Left lung (tissue), 10 donors: Measurements from ENCODE around the gene CUX1. TPM values are rescaled to one million over a fixed set of nuclear protein-coding genes. Genes with fewer than 3 reads are reported as not detected.
A peak's percentile ranks its signal among the peaks of the same experiment; 100 is the strongest.

Experiments used
- ATAC-seq: fragments of 200-7000 bp; cut with Tn5 transposase; one replicate; pipeline ENCODE4 v1.9.1; 2020; ENCODE audit warnings: moderate library complexity
- DNase-seq, 4 donors: peaks; one replicate each; pipeline ENCODE4 v3.0.0-alpha.2; 2013 to 2020
- H3K27ac ChIP-seq, 2 donors: fragments of 200-600 bp; sonication (generic) in 1 of 2; one replicate each; pipeline versions ENCODE4 v1.5.0 to v1.8.0; 2020 to 2021
- H3K27me3 ChIP-seq, 2 donors: fragments of 200-600 bp; sonication (generic) in 1 of 2; one replicate each; pipeline versions ENCODE4 v1.5.0 to v1.8.0; 2020 to 2021
- H3K36me3 ChIP-seq, 2 donors: fragments of 200-600 bp; sonication (generic) in 1 of 2; one replicate each; pipeline versions ENCODE4 v1.5.0 to v1.8.0; 2020 to 2021
- H3K4me1 ChIP-seq, 2 donors: fragments of 200-600 bp; one replicate each; pipeline ENCODE4 v1.8.0; 2021
- H3K4me3 ChIP-seq, 2 donors: fragments of 200-600 bp; sonication (generic) in 1 of 2; one replicate each; pipeline versions ENCODE4 v1.5.0 to v1.8.0; 2020 to 2021; ENCODE audit warnings: mild to moderate bottlenecking in 1 of 2
- H3K9me3 ChIP-seq, 2 donors: fragments of 200-600 bp; sonication (generic) in 1 of 2; one replicate each; pipeline versions ENCODE4 v1.5.0 to v1.8.0; 2020 to 2021
- CTCF ChIP-seq, 2 donors: fragments of 200-600 bp; sonication (generic) in 1 of 2; IDR thresholded peaks; one replicate each; pipeline versions ENCODE4 v1.5.0 to v1.8.0; 2021; ENCODE audit warnings: antibody characterized with exemption in 2 of 2
- intact Hi-C, 2 donors: fragments of 100-400 bp; cut with DNase I; formaldehyde crosslinking; loops; one replicate each; pipeline versions ENCODE4 v1.11.2 to v1.14.2; 2022
- polyA plus RNA-seq, 6 donors: library from polyadenylated mRNA; unstranded; fragments of 120-200 nt; gene quantifications; one replicate each; pipeline ENCODE4 v1.2.1, GENCODE V29; 2013; ENCODE audit not compliant: insufficient read length in 6 of 6
- total RNA-seq, 2 donors: library from RNA; stranded (reverse); fragmentation: NEBNext Ultra II Directional; extraction: Animal tissue kit (Norgen Biotek cat#: 25700); gene quantifications; one replicate each; pipeline ENCODE4 v1.2.1, GENCODE V29; 2021
- donor health status: DM: no; HTN: yes; CAD: no.
- donor health status: DM: no; HTN: no; CAD: no.

The CUX1 gene
- total and polyA plus RNA-seq, 8 donors: 86.4 to 157 (median 96.4) TPM

GRCh38 chr7:101891936-101892640 is 74.7 kb downstream of the CUX1 start:
- TF ChIP-seq CTCF (IDR thresholded peaks at IDR 0.05): no peak
- Histone ChIP-seq H3K27ac (peak overlapping the region in 1 of 2 donors; percentile 46), H3K36me3 (no peaks in the 10 kb centered on the region), H3K9me3 (no peaks in the 10 kb centered on the region), H3K4me1 (peaks cover 0 to 38% of the 10 kb centered on the region in 2 donors), H3K27me3 (no peaks in the 10 kb centered on the region), H3K4me3 (no peak overlapping the region)
- peak; percentile 23 for ATAC-seq
- no peak for DNase-seq
- intact Hi-C loops: no loop called here

GRCh38 chr7:101893341-101894082 is 76.1 kb downstream of the CUX1 start:
- no peaks in the 10 kb centered on the region for H3K36me3 ChIP-seq
- H3K27ac ChIP-seq: no peak overlapping the region
- no peak for TF ChIP-seq CTCF (IDR thresholded peaks at IDR 0.05)
- ATAC-seq (no peak), DNase-seq (no peak)
- intact Hi-C loops: no loop called here
- H3K4me3 ChIP-seq: no peak overlapping the region
- H3K4me1 ChIP-seq: peaks cover 7 to 36% of the 10 kb centered on the region in 2 donors
- no peaks in the 10 kb centered on the region for H3K27me3 ChIP-seq
- no peaks in the 10 kb centered on the region for H3K9me3 ChIP-seq

- intact Hi-C loops: no loop called here
- H3K36me3 ChIP-seq: no peaks in the 10 kb centered on the region
- peaks cover 7 to 27% of the 10 kb centered on the region in 2 donors for H3K4me1 ChIP-seq
- no peak overlapping the region for H3K27ac ChIP-seq
- no peak for ATAC-seq
- no peak for TF ChIP-seq CTCF (IDR thresholded peaks at IDR 0.05)
- no peak for DNase-seq
- H3K4me3 ChIP-seq: no peak overlapping the region
- no peaks in the 10 kb centered on the region for H3K9me3 ChIP-seq
- H3K27me3 ChIP-seq: no peaks in the 10 kb centered on the region
Measured at GRCh38 chr7:101896316-101896715, 78.9 kb downstream of the CUX1 start.

- Histone ChIP-seq H3K27me3 (no peaks in the 10 kb centered on the region), H3K4me3 (no peak overlapping the region), H3K9me3 (no peaks in the 10 kb centered on the region), H3K4me1 (peaks cover 12 to 21% of the 10 kb centered on the region in 2 donors), H3K27ac (no peak overlapping the region), H3K36me3 (no peaks in the 10 kb centered on the region)
- intact Hi-C loops: no loop called here
- DNase-seq (no peak), ATAC-seq (no peak)
- no peak for TF ChIP-seq CTCF (IDR thresholded peaks at IDR 0.05)
Measured at GRCh38 chr7:101896941-101897340, 79.5 kb downstream of the CUX1 start.

- Histone ChIP-seq H3K4me1 (peaks cover 11 to 13% of the 10 kb centered on the region in 2 donors), H3K9me3 (no peaks in the 10 kb centered on the region), H3K27ac (no peak overlapping the region), H3K36me3 (no peaks in the 10 kb centered on the region), H3K27me3 (no peaks in the 10 kb centered on the region), H3K4me3 (no peak overlapping the region)
- DNase-seq: no peak
- no peak for TF ChIP-seq CTCF (IDR thresholded peaks at IDR 0.05)
- ATAC-seq: peak; percentile 52
- intact Hi-C loops: no loop called here
Measured at GRCh38 chr7:101898106-101898505, 80.7 kb downstream of the CUX1 start.
